PC-9 (cell line): ENCODE data around the gene UBR4. TPM values are rescaled to one million over a fixed set of nuclear protein-coding genes. Genes with fewer than 3 reads are reported as not detected.

Experiments
- BruUV-seq: library from RNA; stranded (reverse); fragments of 400-500 nt; replicated peaks from 2 replicates; lab custom pipeline; 2021; lab: Mats Ljungman, UMichigan
- CTCF ChIA-PET: fragments of 300-600 bp; sonication (Branson Sonifier 250); formaldehyde crosslinking; loops from one replicate; lab custom pipeline; 2022; ENCODE audit warnings: antibody characterized with exemption; lab: Charles Lee
- POLR2A ChIA-PET: fragments of 300-600 bp; sonication (Branson Sonifier 250); formaldehyde crosslinking; loops from one replicate; lab custom pipeline; 2022; ENCODE audit warnings: antibody characterized with exemption; ENCODE audit not compliant: unreplicated experiment; lab: Charles Lee
- DNase-seq, 2 experiments: peaks; one replicate each; pipeline versions ENCODE4 v3.0.0 to v3.0.0-alpha.2; 2015 to 2022; ENCODE audit warnings: mixed read lengths in 1 of 2
- H2AFZ ChIP-seq: fragments of 200-600 bp; sonication (generic); 2 replicates; pipeline ENCODE4 v1.8.1; 2017; ENCODE audit warnings: antibody characterized with exemption
- H3F3A ChIP-seq: fragments of 200-600 bp; sonication (generic); 2 replicates; pipeline ENCODE4 v1.8.1; 2017; ENCODE audit warnings: antibody characterized with exemption, mild to moderate bottlenecking, low read depth; ENCODE audit not compliant: insufficient read depth
- H3K27ac ChIP-seq: fragments of 200-600 bp; sonication (generic); 2 replicates; pipeline ENCODE4 v1.6.1; 2016; ENCODE audit warnings: mixed run types
- H3K27me3 ChIP-seq: fragments of 200-600 bp; sonication (generic); 2 replicates; pipeline ENCODE4 v1.6.1; 2016; ENCODE audit warnings: low read depth, mixed run types; ENCODE audit not compliant: insufficient read depth
- H3K36me3 ChIP-seq: fragments of 200-600 bp; sonication (generic); 2 replicates; pipeline ENCODE4 v1.6.1; 2016; ENCODE audit warnings: low read depth, mixed run types
- H3K4me1 ChIP-seq: fragments of 200-600 bp; sonication (generic); replicated peaks from 2 replicates; pipeline ENCODE4 v1.6.1; 2016; ENCODE audit warnings: mixed run types; ENCODE audit not compliant: insufficient read depth
- H3K4me2 ChIP-seq: fragments of 200-600 bp; sonication (generic); 2 replicates; pipeline ENCODE4 v1.6.1; 2017; ENCODE audit warnings: mixed run types
- H3K4me3 ChIP-seq: fragments of 200-600 bp; sonication (generic); 2 replicates; pipeline ENCODE4 v1.6.1; 2016; ENCODE audit warnings: mixed run types
- H3K79me2 ChIP-seq: fragments of 200-600 bp; sonication (generic); 2 replicates; pipeline ENCODE4 v1.6.1; 2017; ENCODE audit warnings: low read depth, mixed run types
- H3K9me2 ChIP-seq: fragments of 200-600 bp; sonication (generic); 2 replicates; pipeline ENCODE4 v1.8.1; 2017; ENCODE audit warnings: mild to moderate bottlenecking; ENCODE audit not compliant: insufficient read depth
- H3K9me3 ChIP-seq: fragments of 200-600 bp; sonication (generic); 2 replicates; pipeline ENCODE4 v1.8.1; 2016; ENCODE audit warnings: low read depth; ENCODE audit not compliant: insufficient read depth
- H4K20me1 ChIP-seq: fragments of 200-600 bp; sonication (generic); 2 replicates; pipeline ENCODE4 v1.8.1; 2017; ENCODE audit not compliant: insufficient read depth
- CTCF ChIP-seq: fragments of 200-600 bp; sonication (generic); conservative IDR thresholded peaks from 2 replicates; pipeline ENCODE4 v1.6.1; 2017; ENCODE audit warnings: mixed run types, antibody characterized with exemption, mild to moderate bottlenecking, moderate library complexity
- EZH2 ChIP-seq: fragments of 200-600 bp; sonication (generic); IDR thresholded peaks from 2 replicates; pipeline ENCODE4 v1.8.0; 2017; ENCODE audit warnings: antibody characterized with exemption, low read depth
- intact Hi-C: fragments of 100-400 bp; cut with micrococcal nuclease; formaldehyde crosslinking; loops from one replicate; pipeline ENCODE4 v1.10.0; 2022; ENCODE audit not compliant: unreplicated experiment
- total RNA-seq: library from RNA; stranded (reverse); gene quantifications from 2 replicates; pipeline ENCODE4 v1.2.3, GENCODE V29; 2021

Gene UBR4
- total RNA-seq, 1 experiment from 2014 or later = 117 TPM

- no peaks in the 10 kb centered on the region for H3K4me1 ChIP-seq
- H3F3A ChIP-seq = no peaks in the 10 kb centered on the region
Observed at GRCh38 chr1:19229828-19230325, 19.8 kb upstream of the UBR4 start.

GRCh38 chr1:19229229-19229628 lies 19.2 kb upstream of the UBR4 start:
- intact Hi-C loops = no loop called here
- no peaks in the 10 kb centered on the region for H3K9me3 ChIP-seq
- H3K36me3 ChIP-seq = no peaks in the 10 kb centered on the region
- no peaks in the 10 kb centered on the region for H3K27me3 ChIP-seq
- no peaks in the 10 kb centered on the region; the same call in 1 of the 2 replicates for H4K20me1 ChIP-seq
- BruUV-seq = no TSS peak
- ChIA-PET POLR2A (no interaction called here), CTCF (no interaction called here)
- H3K4me2 ChIP-seq = no peak overlapping the region
- H3K79me2 ChIP-seq = no peaks in the 10 kb centered on the region
- no peaks in the 10 kb centered on the region for H3K9me2 ChIP-seq
- H3K4me3 ChIP-seq = no peak overlapping the region
- H3K27ac ChIP-seq = no peak overlapping the region
- no peak overlapping the region for H2AFZ ChIP-seq
- TF ChIP-seq CTCF (no peak), EZH2 (no peak)
- no peak for DNase-seq
- no peaks in the 10 kb centered on the region for H3F3A ChIP-seq
- no peaks in the 10 kb centered on the region for H3K4me1 ChIP-seq

More at GRCh38 chr1:19229828-19230325, 19.8 kb upstream of the UBR4 start:
- intact Hi-C loops = no loop called here
- TF ChIP-seq EZH2 (no peak), CTCF (no peak)
- Histone ChIP-seq H3K36me3 (no peaks in the 10 kb centered on the region), H3K9me3 (no peaks in the 10 kb centered on the region), H2AFZ (no peak overlapping the region), H3K4me3 (no peak overlapping the region), H3K79me2 (no peaks in the 10 kb centered on the region), H3K27ac (no peak overlapping the region), H3K4me2 (no peak overlapping the region), H3K9me2 (no peaks in the 10 kb centered on the region), H3K27me3 (no peaks in the 10 kb centered on the region), H4K20me1 (no peaks in the 10 kb centered on the region; the same call in 1 of the 2 replicates)
- no TSS peak for BruUV-seq
- CTCF ChIA-PET = no interaction called here
- DNase-seq = no peak
- POLR2A ChIA-PET = no interaction called here

- intact Hi-C loops = no loop called here
- peaks cover 3% of the 10 kb centered on the region; the same call in 1 of the 2 replicates for H3K36me3 ChIP-seq
- H3K9me3 ChIP-seq = no peaks in the 10 kb centered on the region
- no peaks in the 10 kb centered on the region for H3K79me2 ChIP-seq
- POLR2A ChIA-PET = no interaction called here
- H3K4me2 ChIP-seq = no peak overlapping the region
- H3K27ac ChIP-seq = no peak overlapping the region
- BruUV-seq = no TSS peak
- TF ChIP-seq CTCF (no peak), EZH2 (no peak)
- no peak overlapping the region for H2AFZ ChIP-seq
- no peaks in the 10 kb centered on the region for H3F3A ChIP-seq
- H3K9me2 ChIP-seq = no peaks in the 10 kb centered on the region
- no peaks in the 10 kb centered on the region for H4K20me1 ChIP-seq
- CTCF ChIA-PET = no interaction called here
- no peak overlapping the region for H3K4me3 ChIP-seq
- no peaks in the 10 kb centered on the region for H3K27me3 ChIP-seq
- no peak for DNase-seq
- no peaks in the 10 kb centered on the region for H3K4me1 ChIP-seq
Observed at GRCh38 chr1:19222979-19223824, 13.1 kb upstream of the UBR4 start.
